ENCODE data around the gene STIP1.

Gene STIP1

DNA sequence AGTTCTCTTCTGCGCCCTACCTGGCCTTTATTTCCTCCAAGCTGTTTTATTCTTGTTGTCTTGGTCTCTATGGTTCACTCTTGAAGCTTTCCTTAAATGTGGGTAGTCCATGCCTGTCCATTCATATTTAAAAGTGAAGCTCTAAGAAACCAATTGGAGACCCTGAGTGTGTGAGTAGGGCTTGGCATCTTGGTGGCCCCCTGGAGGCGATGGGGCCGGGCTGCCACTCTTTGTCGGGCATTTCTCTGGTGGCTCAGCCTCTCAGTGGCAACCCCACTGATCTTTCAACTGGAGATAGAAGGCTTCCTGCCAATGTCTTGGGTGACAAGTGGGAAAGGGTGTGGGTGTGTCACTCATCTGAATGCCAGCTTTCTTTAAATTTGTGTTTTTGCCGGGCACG is 30.9 kb downstream of the STIP1 start:
- DNase-seq: no peak
- no peak for TF ChIP-seq POLR2A (IDR thresholded peaks at IDR 0.05; ENCODE audit: low read length)
- no peak for TF ChIP-seq GATA1 (IDR thresholded peaks at IDR 0.05; ENCODE audit: low read depth, low read length)

DNA sequence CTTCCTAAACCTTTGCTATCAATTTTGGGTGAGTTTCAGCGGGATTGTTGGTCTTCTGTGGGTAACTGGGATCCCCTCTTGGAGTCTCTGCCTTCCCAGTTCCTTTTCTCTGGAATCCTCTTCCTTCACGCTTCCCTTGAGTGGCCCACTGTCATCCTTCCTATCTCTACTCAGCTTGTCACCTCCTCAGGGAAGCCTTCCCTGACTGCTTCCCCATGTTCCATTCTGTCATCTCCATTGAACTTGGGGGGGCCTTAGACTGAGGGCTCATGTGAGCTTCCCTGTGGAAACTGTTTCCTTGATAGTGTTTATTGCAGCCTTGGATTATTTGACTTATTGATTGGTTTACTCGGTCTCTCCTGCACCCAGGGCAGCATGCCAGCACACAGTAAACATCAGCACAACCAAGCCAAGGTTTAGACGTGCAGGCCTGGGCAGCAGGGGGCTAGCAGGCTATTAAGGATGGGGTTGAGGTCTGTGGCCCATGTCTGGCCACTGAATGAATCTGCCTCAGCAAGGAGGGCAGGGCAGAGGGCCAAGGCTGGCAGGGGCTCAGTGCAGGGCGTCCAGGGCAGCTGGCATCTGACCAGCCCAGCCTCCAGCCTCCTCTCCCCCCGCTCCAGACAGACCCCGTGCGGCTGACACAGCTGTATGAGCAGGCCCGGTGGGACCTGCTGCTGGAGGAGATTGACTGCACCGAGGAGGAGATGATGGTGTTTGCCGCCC is 32.8 kb downstream of the STIP1 start:
- no peak for DNase-seq
- TF ChIP-seq GATA1 (IDR thresholded peaks at IDR 0.05; ENCODE audit: low read depth, low read length): no peak
- no peak for TF ChIP-seq POLR2A (IDR thresholded peaks at IDR 0.05; ENCODE audit: low read length)

- TF ChIP-seq POLR2A (IDR thresholded peaks at IDR 0.05; ENCODE audit: low read length): no peak
- no peak for TF ChIP-seq GATA1 (IDR thresholded peaks at IDR 0.05; ENCODE audit: low read depth, low read length)
- no peak for DNase-seq
Observed at GRCh38 chr11:64219354-64219684, 33.3 kb downstream of the STIP1 start.

GRCh38 chr11:64219755-64220154 is 33.8 kb downstream of the STIP1 start:
- peak; percentile 15 for TF ChIP-seq POLR2A (IDR thresholded peaks at IDR 0.05; ENCODE audit: low read length)
- no peak for TF ChIP-seq GATA1 (IDR thresholded peaks at IDR 0.05; ENCODE audit: low read depth, low read length)

GRCh38 chr11:64220271-64220670 is 34.3 kb downstream of the STIP1 start:
- DNase-seq: no peak

More at GRCh38 chr11:64219755-64220154, 33.8 kb downstream of the STIP1 start:
- no peak for DNase-seq

DNA sequence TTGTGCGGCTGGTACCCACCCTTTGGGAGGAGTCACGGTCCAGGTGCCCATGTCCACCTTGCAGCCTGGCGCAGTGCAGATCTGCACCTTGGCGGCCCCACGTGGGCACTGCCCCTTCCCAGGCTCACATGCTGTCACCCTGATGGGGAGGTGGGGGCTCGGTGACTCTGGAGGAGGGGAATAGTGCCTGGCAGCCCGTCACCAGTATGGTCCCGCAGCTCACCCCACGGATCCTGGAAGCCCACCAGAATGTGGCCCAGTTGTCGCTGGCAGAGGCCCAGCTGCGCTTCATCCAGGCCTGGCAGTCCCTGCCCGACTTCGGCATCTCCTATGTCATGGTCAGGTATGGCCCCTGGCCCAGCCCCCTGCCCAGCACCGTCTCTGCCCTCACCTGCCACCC is 34.8 kb downstream of the STIP1 start:
- DNase-seq: no peak

More at GRCh38 chr11:64220271-64220670, 34.3 kb downstream of the STIP1 start:
- TF ChIP-seq GATA1 (IDR thresholded peaks at IDR 0.05; ENCODE audit: low read depth, low read length) (no peak), POLR2A (IDR thresholded peaks at IDR 0.05; ENCODE audit: low read length) (no peak)

GRCh38 chr11:64222651-64223000 is 36.7 kb downstream of the STIP1 start:
- TF ChIP-seq POLR2A (IDR thresholded peaks at IDR 0.05; ENCODE audit: low read length) (no peak), GATA1 (IDR thresholded peaks at IDR 0.05; ENCODE audit: low read depth, low read length) (no peak)
- DNase-seq: no peak

More for the DNA sequence above, 34.8 kb downstream of the STIP1 start:
- TF ChIP-seq GATA1 (IDR thresholded peaks at IDR 0.05; ENCODE audit: low read depth, low read length) (no peak), POLR2A (IDR thresholded peaks at IDR 0.05; ENCODE audit: low read length) (no peak)

DNA sequence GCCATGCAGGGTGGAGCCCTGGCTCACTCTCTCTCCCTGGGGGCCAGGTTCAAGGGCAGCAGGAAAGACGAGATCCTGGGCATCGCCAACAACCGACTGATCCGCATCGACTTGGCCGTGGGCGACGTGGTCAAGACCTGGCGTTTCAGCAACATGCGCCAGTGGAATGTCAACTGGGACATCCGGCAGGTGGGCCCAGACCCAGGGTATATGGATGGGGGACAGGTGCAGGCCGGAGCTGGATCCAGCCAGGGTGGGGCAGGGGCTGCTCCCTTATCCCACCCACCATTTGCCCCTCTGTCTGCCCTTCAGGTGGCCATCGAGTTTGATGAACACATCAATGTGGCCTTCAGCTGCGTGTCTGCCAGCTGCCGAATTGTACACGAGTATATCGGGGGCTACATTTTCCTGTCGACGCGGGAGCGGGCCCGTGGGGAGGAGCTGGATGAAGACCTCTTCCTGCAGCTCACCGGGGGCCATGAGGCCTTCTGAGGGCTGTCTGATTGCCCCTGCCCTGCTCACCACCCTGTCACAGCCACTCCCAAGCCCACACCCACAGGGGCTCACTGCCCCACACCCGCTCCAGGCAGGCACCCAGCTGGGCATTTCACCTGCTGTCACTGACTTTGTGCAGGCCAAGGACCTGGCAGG is 37.2 kb downstream of the STIP1 start:
- TF ChIP-seq POLR2A (IDR thresholded peaks at IDR 0.05; ENCODE audit: low read length): no peak
- no peak for TF ChIP-seq GATA1 (IDR thresholded peaks at IDR 0.05; ENCODE audit: low read depth, low read length)
- DNase-seq: no peak

DNA sequence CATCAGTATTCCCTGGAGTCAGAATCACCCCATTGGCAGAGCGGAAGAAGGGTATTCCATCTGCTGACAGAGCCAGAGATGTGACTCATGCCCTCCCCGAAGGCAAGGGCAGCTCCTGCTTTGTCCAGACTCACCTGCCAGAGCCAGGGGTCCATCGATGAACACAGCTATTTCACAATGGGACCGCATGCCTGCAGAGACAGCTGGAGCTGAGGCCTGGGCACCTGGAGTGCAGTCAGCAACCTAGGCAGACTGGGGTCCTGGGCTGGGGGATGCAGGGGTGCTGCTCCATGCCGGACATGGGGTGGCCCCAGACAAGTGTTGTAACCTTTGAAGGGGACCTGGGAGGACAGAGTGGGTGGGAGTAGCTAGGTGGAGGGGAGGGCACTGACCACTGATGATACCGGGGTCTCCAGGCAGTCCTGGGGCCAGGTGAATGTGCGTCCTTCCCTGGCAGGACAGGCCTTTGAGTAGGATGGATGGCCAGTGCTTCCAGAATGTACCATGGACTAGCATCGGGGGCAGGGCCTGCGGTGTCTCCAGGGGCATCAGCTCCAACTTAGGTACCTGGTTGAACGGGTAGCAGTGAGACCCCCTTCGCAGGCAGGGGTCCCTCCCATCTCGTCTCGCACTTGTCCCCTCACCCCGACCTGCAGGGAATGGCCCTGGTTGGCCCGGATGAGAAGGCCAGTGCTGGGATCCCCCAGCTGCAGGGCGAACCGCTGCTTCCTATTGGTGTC is 38.4 kb downstream of the STIP1 start:
- DNase-seq: no peak
- peak; percentile 59 for TF ChIP-seq POLR2A (IDR thresholded peaks at IDR 0.05; ENCODE audit: low read length)
- no peak for TF ChIP-seq GATA1 (IDR thresholded peaks at IDR 0.05; ENCODE audit: low read depth, low read length)

DNA sequence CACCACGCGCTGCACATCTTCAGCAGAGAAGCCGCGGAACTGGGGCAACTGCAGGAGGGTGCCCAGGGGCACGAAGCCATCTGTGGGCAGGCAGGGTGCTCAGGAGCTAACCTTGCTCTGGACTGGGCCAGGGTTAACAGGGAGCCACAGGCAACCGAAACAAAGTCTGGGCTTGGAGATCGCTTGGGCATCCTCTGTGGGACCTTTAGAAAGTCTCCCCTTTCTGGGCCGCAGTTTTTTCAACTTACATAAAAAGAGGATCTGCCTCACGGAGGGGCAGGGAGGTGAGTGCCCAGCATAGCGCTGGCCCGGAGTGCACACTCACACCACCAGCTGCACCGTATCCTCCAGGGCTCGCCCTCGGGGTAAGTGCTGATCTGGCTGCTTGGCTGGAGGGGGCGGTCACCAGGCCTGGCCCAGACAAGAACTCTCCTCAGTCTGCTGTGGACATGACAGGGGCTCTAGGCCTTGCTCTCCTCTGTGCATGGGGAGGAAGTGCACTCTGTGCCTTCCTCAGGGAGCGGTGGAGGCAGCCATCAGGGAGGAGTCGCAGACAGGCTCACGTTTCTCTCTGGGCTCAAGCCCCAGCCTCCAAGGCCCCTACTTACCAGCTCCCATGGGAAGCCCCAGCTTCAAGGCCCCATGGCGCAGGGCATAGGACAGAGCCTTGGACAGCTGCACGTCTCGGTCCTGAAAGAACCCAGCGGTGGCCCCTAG is 39.1 kb downstream of the STIP1 start:
- TF ChIP-seq POLR2A (IDR thresholded peaks at IDR 0.05; ENCODE audit: low read length) (no peak), GATA1 (IDR thresholded peaks at IDR 0.05; ENCODE audit: low read depth, low read length) (no peak)
- DNase-seq: no peak

- TF ChIP-seq POLR2A (IDR thresholded peaks at IDR 0.05; ENCODE audit: low read length): peak; percentile 75
- no peak for TF ChIP-seq GATA1 (IDR thresholded peaks at IDR 0.05; ENCODE audit: low read depth, low read length)
- DNase-seq: peak; percentile 87 to 91
Observed at GRCh38 chr11:64225608-64226506, 39.9 kb downstream of the STIP1 start, which contains the start of the genes NUDT22 and TRPT1. Gene NUDT22 (plus strand): TSS chr11:64226274. CDS start chr11:64226653, 379 bp downstream. Gene TRPT1 (minus strand): TSS chr11:64226186. CDS start chr11:64225860, 326 bp downstream.

DNA sequence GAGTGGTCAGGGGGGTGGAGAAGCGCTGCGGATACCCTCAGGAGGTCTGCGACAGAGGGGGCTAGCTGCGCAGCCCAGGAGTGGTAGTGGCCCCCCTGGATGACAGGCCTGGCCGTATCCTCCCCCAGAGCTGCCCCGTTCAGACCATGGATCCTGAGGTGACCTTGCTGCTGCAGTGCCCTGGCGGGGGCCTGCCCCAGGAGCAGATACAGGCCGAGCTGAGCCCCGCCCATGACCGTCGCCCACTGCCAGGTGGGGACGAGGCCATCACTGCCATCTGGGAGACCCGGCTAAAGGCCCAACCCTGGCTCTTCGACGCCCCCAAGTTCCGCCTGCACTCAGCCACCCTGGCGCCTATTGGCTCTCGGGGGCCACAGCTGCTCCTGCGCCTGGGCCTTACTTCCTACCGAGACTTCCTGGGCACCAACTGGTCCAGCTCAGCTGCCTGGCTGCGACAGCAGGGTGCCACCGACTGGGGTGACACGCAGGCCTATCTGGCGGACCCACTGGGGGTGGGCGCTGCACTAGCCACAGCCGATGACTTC is 40.6 kb downstream of the STIP1 start:
- peak; percentile 40 for TF ChIP-seq POLR2A (IDR thresholded peaks at IDR 0.05; ENCODE audit: low read length)
- TF ChIP-seq GATA1 (IDR thresholded peaks at IDR 0.05; ENCODE audit: low read depth, low read length): no peak
- DNase-seq: peak; percentile 71 to 75

Data from erythroblast (primary cell).